ENCODE results near the gene FOXP2. TPM values are rescaled to one million over a fixed set of nuclear protein-coding genes. Genes with fewer than 3 reads are reported as not detected.
"Not testable (repeated sequence)": the region's sequence is repeated elsewhere in the genome, so short reads cannot be mapped to it uniquely, and the experiment has no call there.

Gene FOXP2
- total and polyA plus RNA-seq, 2 of the 4 experiments (the other 2 are of a cell fraction): 0.89 to 1.1 TPM

GRCh38 chr7:114497491-114497890 is 82.9 kb downstream of the FOXP2 start:
- intact Hi-C loops (cut with micrococcal nuclease); H3K4me2 ChIP-seq (ENCODE audit: low read depth, low read length): not testable (repeated sequence)
- WGBS, 2 experiments (ENCODE audit: extremely low coverage in 2 of 2, insufficient read length in 1 of 2): no CpG with 5 or more reads among the region's 1 CpG

More at GRCh38 chr7:114497491-114497890, 82.9 kb downstream of the FOXP2 start:
- H4K8ac ChIP-seq (ENCODE audit: low read depth in 2 of 2, low read length in 2 of 2); H2BK20ac ChIP-seq (ENCODE audit: low read depth, low read length); H3K4me1 ChIP-seq (ENCODE audit: control insufficient read depth, insufficient read depth, low read length); H3K79me1 ChIP-seq (ENCODE audit: low read depth in 1 of 2, low read length in 2 of 2); H4K91ac ChIP-seq (ENCODE audit: insufficient read depth, low read depth, low read length); CTCF ChIA-PET; H3K4ac ChIP-seq (ENCODE audit: low read depth, low read length); H3K18ac ChIP-seq (ENCODE audit: low read depth, low read length); BruUV-seq (replicated peaks); H4K5ac ChIP-seq (ENCODE audit: low read depth, low read length); H3K9me3 ChIP-seq (ENCODE audit: control insufficient read depth, insufficient read depth, low read length); in situ Hi-C loops (cut with MboI; ENCODE audit: low sequenced_read_pairs); H3K36me3 ChIP-seq (ENCODE audit: control insufficient read depth, insufficient read depth, low read length); dilution Hi-C loops (cut with HindIII; ENCODE audit: low sequenced_read_pairs, unreplicated experiment); POLR2A ChIA-PET (ENCODE audit: unreplicated experiment); H2AK5ac ChIP-seq (ENCODE audit: low read depth, low read length); H4K20me1 ChIP-seq (ENCODE audit: insufficient read depth, low read length); H2BK15ac ChIP-seq (ENCODE audit: low read depth, low read length); H3K23ac ChIP-seq (ENCODE audit: low read depth, low read length); H3K27ac ChIP-seq (ENCODE audit: insufficient read depth, low read length); H3K27me3 ChIP-seq (ENCODE audit: control insufficient read depth, insufficient read depth, low read length); H2BK120ac ChIP-seq (ENCODE audit: low read depth, low read length); H2AFZ ChIP-seq (replicated peaks; ENCODE audit: low read length, poor library complexity); DNase-seq; H3K14ac ChIP-seq (replicated peaks; ENCODE audit: low read depth, low read length); H3K56ac ChIP-seq (ENCODE audit: extremely low read depth, insufficient read depth, low read length); H2BK5ac ChIP-seq (ENCODE audit: low read depth, low read length, poor library complexity, severe bottlenecking); H3K4me3 ChIP-seq (ENCODE audit: insufficient read depth, low read depth, low read length); H3K9me1 ChIP-seq (ENCODE audit: insufficient read depth, low read length); ATAC-seq (ENCODE audit: low read depth); H3K9ac ChIP-seq (ENCODE audit: low read depth, low read length); H2AK9ac ChIP-seq (replicated peaks; ENCODE audit: low read depth, low read length, poor library complexity): not testable (repeated sequence)

All from IMR-90 (cell line).